A549 (cell line): ENCODE results near the gene PIK3C2B. TPM values are rescaled to one million over a fixed set of nuclear protein-coding genes. Genes with fewer than 3 reads are reported as not detected.

Source experiments
- ATAC-seq, 2 experiments: fragments of 200-7000 bp in 1 of 2; fragments of >200 bp in 1 of 2; cut with Nextera tagmentation in 1 of 2; cut with Tn5 transposase in 1 of 2; 3 replicates each; pipeline versions ENCODE4 v1.8.0 to v1.9.1; 2018 to 2020; ENCODE audit warnings: mild to moderate bottlenecking in 1 of 2, moderate library complexity in 1 of 2
- CTCF ChIA-PET: fragments of 300-600 bp; sonication (Branson Sonifier 250); formaldehyde crosslinking; extraction: SDS; loops from one replicate; lab custom pipeline; 2021; ENCODE audit warnings: antibody characterized with exemption, inconsistent platforms; lab: Yijun Ruan, JAX
- POLR2A ChIA-PET: fragments of 350-600 bp; formaldehyde crosslinking; extraction: SDS; loops from one replicate; lab custom pipeline; 2021; ENCODE audit warnings: antibody characterized with exemption, inconsistent platforms; lab: Yijun Ruan, JAX
- DNase-seq, 2 experiments: peaks; one replicate each; pipeline versions ENCODE4 v3.0.0 to v3.0.0-alpha.2; 2011 to 2016; ENCODE audit warnings: low read depth in 1 of 2, low spot score in 1 of 2
- FAIRE-seq: peaks from 2 replicates; lab custom pipeline; 2011; peaks lifted over from hg19 to GRCh38; lab: Jason Lieb, UNC
- H3K27ac ChIP-seq, 2 experiments: fragments of >200 bp; sonication (Bioruptor Twin); formaldehyde crosslinking; 3 replicates each; pipeline ENCODE4 v1.5.1; 2016 to 2017
- H3K4me1 ChIP-seq: fragments of >200 bp; sonication (Bioruptor Twin); formaldehyde crosslinking; 3 replicates; pipeline ENCODE4 v1.6.1; 2016
- H3K4me2 ChIP-seq: fragments of >200 bp; sonication (Bioruptor Twin); formaldehyde crosslinking; 3 replicates; pipeline ENCODE4 v1.6.1; 2016
- H3K4me3 ChIP-seq: fragments of >200 bp; sonication (Bioruptor Twin); formaldehyde crosslinking; 3 replicates; pipeline ENCODE4 v1.5.1; 2016
- H3K9me3 ChIP-seq: fragments of >200 bp; sonication (Bioruptor Twin); formaldehyde crosslinking; 3 replicates; pipeline ENCODE4 v1.6.1; 2016
- CBX8 ChIP-seq: fragments of 200-600 bp; sonication (generic); IDR thresholded peaks from 2 replicates; pipeline ENCODE4 v1.6.1; 2016
- CEBPB ChIP-seq, 2 experiments: fragments of >200 bp in 1 of 2; sonication (Bioruptor Twin) in 1 of 2; formaldehyde crosslinking in 1 of 2; IDR thresholded peaks; 2 replicates each; pipeline ENCODE4 v1.6.1; 2012 to 2016
- CHD2 ChIP-seq: fragments of 150-350 bp; IDR thresholded peaks from 2 replicates; pipeline ENCODE4 v1.6.1; 2014; ENCODE audit warnings: low read length; ENCODE audit not compliant: partially characterized antibody
- CHD4 ChIP-seq: fragments of 200-600 bp; sonication (generic); IDR thresholded peaks from 2 replicates; pipeline ENCODE4 v1.6.1; 2016; ENCODE audit warnings: antibody characterized with exemption, mild to moderate bottlenecking, borderline replicate concordance
- EHF ChIP-seq: fragments of 250-450 bp; sonication (Bioruptor Pico); IDR thresholded peaks from 2 replicates; pipeline ENCODE4 v1.5.0; 2020; ENCODE audit warnings: mild to moderate bottlenecking
- EP300 ChIP-seq, 2 experiments: fragments of >200 bp; sonication (Bioruptor Twin); formaldehyde crosslinking; IDR thresholded peaks; 2 replicates in 1 of 2; 3 replicates in 1 of 2; pipeline ENCODE4 v1.6.1; 2016 to 2017
- ESRRA ChIP-seq: fragments of 150-350 bp; IDR thresholded peaks from 2 replicates; pipeline ENCODE4 v1.6.1; 2014; ENCODE audit warnings: mild to moderate bottlenecking, low read length, borderline replicate concordance
- FOSB ChIP-seq: fragments of 250-450 bp; sonication (Bioruptor Pico); IDR thresholded peaks from 2 replicates; pipeline ENCODE4 v1.5.0; 2020; ENCODE audit warnings: mild to moderate bottlenecking, moderate library complexity
- FOSL2 ChIP-seq, 2 experiments: fragments of 450-650 bp in 1 of 2; fragments of >200 bp in 1 of 2; sonication (Bioruptor Twin) in 1 of 2; formaldehyde crosslinking; IDR thresholded peaks; 2 replicates each; pipeline versions ENCODE4 v1.5.0 to v1.6.1; 2016 to 2020; ENCODE audit warnings: mild to moderate bottlenecking in 1 of 2, moderate library complexity in 1 of 2
- FOXS1 ChIP-seq: fragments of 250-450 bp; sonication (Bioruptor Pico); IDR thresholded peaks from 2 replicates; pipeline ENCODE4 v1.5.0; 2020; ENCODE audit warnings: mild to moderate bottlenecking, moderate library complexity
- GATA3 ChIP-seq: IDR thresholded peaks from 2 replicates; pipeline ENCODE4 v1.6.1; 2012; ENCODE audit warnings: borderline replicate concordance
- HOXB13 ChIP-seq: fragments of 250-450 bp; sonication (Bioruptor Pico); IDR thresholded peaks from 2 replicates; pipeline ENCODE4 v1.5.0; 2020; ENCODE audit warnings: low read depth, mild to moderate bottlenecking, moderate library complexity
- HOXB5 ChIP-seq: fragments of 250-450 bp; sonication (Bioruptor Pico); IDR thresholded peaks from 2 replicates; pipeline ENCODE4 v1.5.0; 2020; ENCODE audit warnings: mild to moderate bottlenecking, moderate library complexity
- JUN ChIP-seq, 2 experiments: fragments of >200 bp; sonication (Bioruptor Twin); formaldehyde crosslinking; IDR thresholded peaks; 2 replicates in 1 of 2; 3 replicates in 1 of 2; pipeline ENCODE4 v1.6.1; 2016 to 2017
- KDM1A ChIP-seq: fragments of 200-600 bp; sonication (generic); IDR thresholded peaks from 2 replicates; pipeline ENCODE4 v1.6.1; 2016; ENCODE audit warnings: low read depth, mild to moderate bottlenecking
- MAFK ChIP-seq: fragments of 450-650 bp; IDR thresholded peaks from 2 replicates; pipeline ENCODE4 v1.6.1; 2014; ENCODE audit not compliant: partially characterized antibody
- MYC ChIP-seq: IDR thresholded peaks from 2 replicates; pipeline ENCODE4 v1.6.1; 2012; ENCODE audit warnings: mild to moderate bottlenecking, inconsistent platforms, low read length, improper control_type of control experiment, borderline replicate concordance
- PHF8 ChIP-seq: fragments of 200-600 bp; sonication (generic); IDR thresholded peaks from 2 replicates; pipeline ENCODE4 v1.6.1; 2016; ENCODE audit warnings: low read depth, mild to moderate bottlenecking, antibody characterized with exemption, moderate library complexity, borderline replicate concordance
- POLR2A ChIP-seq: IDR thresholded peaks from 2 replicates; pipeline ENCODE4 v1.6.1; 2012; ENCODE audit warnings: mild to moderate bottlenecking, low read length
- RAD21 ChIP-seq, 2 experiments: fragments of >200 bp in 1 of 2; sonication (Bioruptor Twin) in 1 of 2; formaldehyde crosslinking in 1 of 2; IDR thresholded peaks in 1 of 2; conservative IDR thresholded peaks in 1 of 2; 2 replicates in 1 of 2; 3 replicates in 1 of 2; pipeline ENCODE4 v1.6.1; 2012 to 2018; ENCODE audit warnings: inconsistent platforms in 1 of 2
- RARB ChIP-seq: fragments of 250-450 bp; sonication (Bioruptor Pico); IDR thresholded peaks from 2 replicates; pipeline ENCODE4 v1.8.0; 2021; ENCODE audit warnings: mild to moderate bottlenecking, moderate library complexity
- RNF2 ChIP-seq: fragments of 200-600 bp; sonication (generic); IDR thresholded peaks from 2 replicates; pipeline ENCODE4 v1.6.1; 2016; ENCODE audit warnings: low read depth, mild to moderate bottlenecking, antibody characterized with exemption, moderate library complexity, borderline replicate concordance
- WGBS: methylation state at CpG from one replicate; pipeline ENCODE4 v1.1.6; 2017; ENCODE audit errors: missing lambda C conversion rate; 5-methylcytosine and 5-hydroxymethylcytosine counted together
- polyA plus RNA-seq, 4 experiments: library from polyadenylated mRNA; depleted of rRNA in 3 of 4; stranded (reverse); fragments of >200 nt; fragmentation: RNase III in 1 of 4; extraction: RNeasy Plus Mini Kit Qiagen cat#74134 plus additional on column Dnase treatment in 1 of 4; gene quantifications; 2 replicates in 3 of 4; 3 replicates in 1 of 4; pipeline ENCODE4 v1.2.3, GENCODE V29; 2011 to 2017
- TF ChIP-seq, protein P1 (sequence below): IDR thresholded peaks from 2 replicates; pipeline ENCODE4 v1.6.1; 2012
- TF ChIP-seq, protein P2 (sequence below): IDR thresholded peaks from 2 replicates; pipeline ENCODE4 v1.6.1; 2012
- TF ChIP-seq, protein P3 (sequence below): IDR thresholded peaks from 2 replicates; pipeline ENCODE4 v1.6.1; 2012; ENCODE audit warnings: low read depth, borderline replicate concordance
- TF ChIP-seq, protein P4 (sequence below): fragments of 250-450 bp; sonication (Bioruptor Pico); IDR thresholded peaks from 2 replicates; pipeline ENCODE4 v1.5.0; 2021; ENCODE audit warnings: mild to moderate bottlenecking, moderate library complexity, borderline replicate concordance
- TF ChIP-seq, protein P5 (sequence below): fragments of 250-450 bp; sonication (Bioruptor Pico); IDR thresholded peaks from 2 replicates; pipeline ENCODE4 v1.5.0; 2020; ENCODE audit warnings: low read depth, mild to moderate bottlenecking, moderate library complexity
- TF ChIP-seq, protein P6 (sequence below): fragments of >200 bp; sonication (Bioruptor Twin); formaldehyde crosslinking; IDR thresholded peaks from 3 replicates; pipeline ENCODE4 v1.6.1; 2016

The PIK3C2B gene
- polyA plus RNA-seq, 2 of the 4 experiments (the other 2 are of a cell fraction) = 9.2 to 9.7 TPM

DNA sequence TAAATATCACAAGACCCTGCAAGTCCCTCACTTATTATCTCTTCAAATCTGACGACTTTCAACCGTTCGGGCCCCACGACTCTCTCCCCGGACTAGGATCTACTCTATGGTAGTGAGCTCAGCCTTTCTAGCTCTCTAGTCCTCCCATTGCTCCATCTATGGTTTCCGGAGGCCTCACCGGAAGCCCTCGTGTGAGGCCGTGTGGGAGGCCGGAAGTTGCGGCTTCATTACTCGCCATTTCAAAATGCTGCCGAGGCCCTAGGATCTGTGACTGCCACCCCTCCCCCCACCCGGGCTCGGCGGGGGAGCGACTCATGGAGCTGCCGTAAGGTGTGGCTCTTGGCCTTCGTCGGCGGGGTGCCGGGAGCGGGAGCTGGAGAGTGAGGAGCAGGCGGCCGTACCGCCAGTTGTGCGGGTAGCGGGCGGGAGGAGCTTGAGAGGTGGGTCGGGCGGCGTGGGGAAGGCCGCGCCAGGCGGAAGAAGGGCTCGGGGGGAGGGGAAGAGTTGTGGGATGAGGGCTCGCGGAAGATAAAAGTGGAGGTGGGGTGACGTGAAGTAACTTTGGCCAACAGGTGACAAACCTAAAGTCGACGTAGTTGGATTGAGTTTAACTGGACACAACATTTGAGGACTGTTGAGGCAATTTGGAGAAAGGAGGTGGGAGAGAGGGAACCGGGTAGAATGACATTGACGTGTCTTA, 21.7 kb upstream of the PIK3C2B start, which contains the start of gene MDM4:
Gene MDM4 (plus strand): TSS at position 227 of the 700 bp plus-strand sequence. CDS start 9,113 bp downstream, outside the sequence.
- ATAC-seq = peak; percentile 99
- DNase-seq = peak; percentile 96 to 99
- Histone ChIP-seq H3K27ac (peak within 1 kb of the TSS; percentile 96), H3K4me1 (peaks cover 12% of the 10 kb centered on the region), H3K9me3 (no peaks in the 10 kb centered on the region), H3K4me3 (peak within 1 kb of the TSS; percentile 62), H3K4me2 (peak within 1 kb of the TSS; percentile 88)
- CTCF ChIA-PET = interaction anchor here (0.7 to 4.3 kb wide), 10 partner anchors 10 to 1259 kb away, joined by 3 to 20 read pairs (median 4); partner anchors contain the start of gene PIK3C2B
- TF ChIP-seq, protein P1, sequence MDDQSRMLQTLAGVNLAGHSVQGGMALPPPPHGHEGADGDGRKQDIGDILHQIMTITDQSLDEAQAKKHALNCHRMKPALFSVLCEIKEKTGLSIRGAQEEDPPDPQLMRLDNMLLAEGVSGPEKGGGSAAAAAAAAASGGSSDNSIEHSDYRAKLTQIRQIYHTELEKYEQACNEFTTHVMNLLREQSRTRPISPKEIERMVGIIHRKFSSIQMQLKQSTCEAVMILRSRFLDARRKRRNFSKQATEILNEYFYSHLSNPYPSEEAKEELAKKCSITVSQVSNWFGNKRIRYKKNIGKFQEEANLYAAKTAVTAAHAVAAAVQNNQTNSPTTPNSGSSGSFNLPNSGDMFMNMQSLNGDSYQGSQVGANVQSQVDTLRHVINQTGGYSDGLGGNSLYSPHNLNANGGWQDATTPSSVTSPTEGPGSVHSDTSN = 0 out of 2 replicates have a peak, but pooled peaks have one; percentile 45
- TF ChIP-seq, protein P2, sequence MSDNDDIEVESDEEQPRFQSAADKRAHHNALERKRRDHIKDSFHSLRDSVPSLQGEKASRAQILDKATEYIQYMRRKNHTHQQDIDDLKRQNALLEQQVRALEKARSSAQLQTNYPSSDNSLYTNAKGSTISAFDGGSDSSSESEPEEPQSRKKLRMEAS = peak; percentile 94
- TF ChIP-seq POLR2A (peak; percentile 47), EHF (CRISPR knock-in tag) (peak; percentile 39; the same call in 1 of the 2 replicates), CHD4 (no peak), FOXS1 (CRISPR knock-in tag) (peak; percentile 39; the same call in 1 of the 2 replicates), RARB (peak; percentile 49; the same call in 1 of the 2 replicates), PHF8 (peak; percentile 96), CBX8 (no peak), GATA3 (peak; percentile 28; the same call in 1 of the 2 replicates), RNF2 (no peak), CEBPB (IDR thresholded peaks at IDR 0.05) (peak in 1 of 2 experiments; percentile 65; a peak in 2 of 4 replicates), FOSB (0 out of 2 replicates have a peak, but pooled peaks have one; percentile 21), EP300 (IDR thresholded peaks at IDR 0.05) (0 out of 5 replicates have a peak, but pooled peaks of 1 of the 2 experiments have one; percentile 23), RAD21 (conservative IDR thresholded peaks at IDR 0.05 in 1 of 2, IDR thresholded peaks at IDR 0.05 in 1 of 2) (no peak), HOXB5 (no peak), MYC (peak; percentile 72), JUN (IDR thresholded peaks at IDR 0.05) (peak in 1 of 2 experiments; percentile 95; a peak in 4 of 5 replicates), CHD2 (peak; percentile 72), MAFK (no peak), ESRRA (no peak), KDM1A (no peak), FOSL2 (IDR thresholded peaks at IDR 0.05) (no peak), FOSL2 (CRISPR knock-in tag; IDR thresholded peaks at IDR 0.05) (peak; percentile 31; the same call in 1 of the 2 replicates), HOXB13 (CRISPR knock-in tag) (0 out of 2 replicates have a peak, but pooled peaks have one; percentile 17)
- TF ChIP-seq, protein P3, sequence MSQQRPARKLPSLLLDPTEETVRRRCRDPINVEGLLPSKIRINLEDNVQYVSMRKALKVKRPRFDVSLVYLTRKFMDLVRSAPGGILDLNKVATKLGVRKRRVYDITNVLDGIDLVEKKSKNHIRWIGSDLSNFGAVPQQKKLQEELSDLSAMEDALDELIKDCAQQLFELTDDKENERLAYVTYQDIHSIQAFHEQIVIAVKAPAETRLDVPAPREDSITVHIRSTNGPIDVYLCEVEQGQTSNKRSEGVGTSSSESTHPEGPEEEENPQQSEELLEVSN = peak; percentile 82; the same call in 1 of the 2 replicates
- TF ChIP-seq, protein P4, sequence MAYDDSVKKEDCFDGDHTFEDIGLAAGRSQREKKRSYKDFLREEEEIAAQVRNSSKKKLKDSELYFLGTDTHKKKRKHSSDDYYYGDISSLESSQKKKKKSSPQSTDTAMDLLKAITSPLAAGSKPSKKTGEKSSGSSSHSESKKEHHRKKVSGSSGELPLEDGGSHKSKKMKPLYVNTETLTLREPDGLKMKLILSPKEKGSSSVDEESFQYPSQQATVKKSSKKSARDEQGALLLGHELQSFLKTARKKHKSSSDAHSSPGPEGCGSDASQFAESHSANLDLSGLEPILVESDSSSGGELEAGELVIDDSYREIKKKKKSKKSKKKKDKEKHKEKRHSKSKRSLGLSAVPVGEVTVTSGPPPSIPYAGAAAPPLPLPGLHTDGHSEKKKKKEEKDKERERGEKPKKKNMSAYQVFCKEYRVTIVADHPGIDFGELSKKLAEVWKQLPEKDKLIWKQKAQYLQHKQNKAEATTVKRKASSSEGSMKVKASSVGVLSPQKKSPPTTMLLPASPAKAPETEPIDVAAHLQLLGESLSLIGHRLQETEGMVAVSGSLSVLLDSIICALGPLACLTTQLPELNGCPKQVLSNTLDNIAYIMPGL (CRISPR knock-in tag) = peak; percentile 66; the same call in 1 of the 2 replicates
- TF ChIP-seq, protein P5, sequence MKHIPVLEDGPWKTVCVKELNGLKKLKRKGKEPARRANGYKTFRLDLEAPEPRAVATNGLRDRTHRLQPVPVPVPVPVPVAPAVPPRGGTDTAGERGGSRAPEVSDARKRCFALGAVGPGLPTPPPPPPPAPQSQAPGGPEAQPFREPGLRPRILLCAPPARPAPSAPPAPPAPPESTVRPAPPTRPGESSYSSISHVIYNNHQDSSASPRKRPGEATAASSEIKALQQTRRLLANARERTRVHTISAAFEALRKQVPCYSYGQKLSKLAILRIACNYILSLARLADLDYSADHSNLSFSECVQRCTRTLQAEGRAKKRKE (CRISPR knock-in tag) = peak; percentile 71; the same call in 1 of the 2 replicates
- TF ChIP-seq, protein P6, sequence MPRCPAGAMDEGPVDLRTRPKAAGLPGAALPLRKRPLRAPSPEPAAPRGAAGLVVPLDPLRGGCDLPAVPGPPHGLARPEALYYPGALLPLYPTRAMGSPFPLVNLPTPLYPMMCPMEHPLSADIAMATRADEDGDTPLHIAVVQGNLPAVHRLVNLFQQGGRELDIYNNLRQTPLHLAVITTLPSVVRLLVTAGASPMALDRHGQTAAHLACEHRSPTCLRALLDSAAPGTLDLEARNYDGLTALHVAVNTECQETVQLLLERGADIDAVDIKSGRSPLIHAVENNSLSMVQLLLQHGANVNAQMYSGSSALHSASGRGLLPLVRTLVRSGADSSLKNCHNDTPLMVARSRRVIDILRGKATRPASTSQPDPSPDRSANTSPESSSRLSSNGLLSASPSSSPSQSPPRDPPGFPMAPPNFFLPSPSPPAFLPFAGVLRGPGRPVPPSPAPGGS = peak; percentile 81
- POLR2A ChIA-PET = interaction anchor here (0.6 to 2.5 kb wide), 19 partner anchors 9 to 946 kb away, joined by 3 to 87 read pairs (median 4); partner anchors contain the start of gene PIK3C2B
- no peak for FAIRE-seq
- under 1% methylated on average over 28 of the region's 43 CpGs for WGBS
